NCI-H526 (cell line): Measurements from ENCODE around the gene OR4C15.

Experiments
- DNase-seq, 2 experiments: peaks; one replicate each; lab custom pipeline; 2025; lab: John Stamatoyannopoulos, UW

OR4C15 gene

DNA sequence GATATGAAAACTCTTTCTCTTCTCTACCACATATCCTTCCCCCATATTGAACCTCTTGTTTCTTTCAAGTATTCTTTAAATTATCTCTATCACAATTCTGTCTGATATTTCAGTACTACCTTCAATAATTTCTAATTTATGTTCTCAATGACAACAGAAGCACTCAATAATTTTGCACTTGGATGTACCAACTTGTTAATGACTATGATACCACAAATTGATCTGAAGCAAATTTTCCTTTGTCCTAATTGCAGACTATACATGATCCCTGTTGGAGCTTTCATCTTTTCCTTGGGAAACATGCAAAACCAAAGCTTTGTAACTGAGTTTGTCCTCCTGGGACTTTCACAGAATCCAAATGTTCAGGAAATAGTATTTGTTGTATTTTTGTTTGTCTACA lies at the start of gene OR4C15:
TSS of gene OR4C15 (plus strand) at position 301 of the 400 bp plus-strand sequence. CDS start at position 301, 0 bp downstream.
- no peak for DNase-seq

DNA sequence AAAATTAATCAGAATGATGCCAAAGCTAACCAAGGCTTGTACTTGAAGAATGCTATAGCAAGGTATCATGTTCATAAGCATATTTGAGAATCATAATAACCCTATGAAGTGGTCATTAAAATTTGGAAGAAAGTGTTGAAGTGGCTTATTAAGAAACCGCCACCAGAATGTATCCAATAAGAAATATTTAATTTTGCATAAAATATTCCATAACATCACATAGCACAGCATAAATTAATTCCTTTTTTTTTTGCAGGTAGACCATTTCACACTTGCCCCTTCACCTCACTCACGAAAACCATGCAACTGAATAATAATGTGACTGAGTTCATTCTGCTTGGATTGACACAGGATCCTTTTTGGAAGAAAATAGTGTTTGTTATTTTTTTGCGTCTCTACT lies 17.6 kb downstream of the OR4C15 start, which contains the start of gene OR4C16:
TSS of gene OR4C16 (plus strand) at position 301 of the 400 bp plus-strand sequence. CDS start at position 301, 0 bp downstream.
- DNase-seq = no peak

GRCh38 chr11:55572548-55572947 lies 18.3 kb downstream of the OR4C15 start:
- DNase-seq = no peak
